DOHH2 (cell line): Measurements from ENCODE around the gene KIRREL3.

Experiments used
- H3F3A ChIP-seq: fragments of 200-600 bp; sonication (generic), shearing (Covaris generic); 2 replicates; pipeline ENCODE4 v1.6.0; 2016; ENCODE audit warnings: antibody characterized with exemption, mild to moderate bottlenecking; ENCODE audit not compliant: control insufficient read depth, insufficient read depth
- H3K27ac ChIP-seq: fragments of 200-600 bp; sonication (generic); 2 replicates; pipeline ENCODE4 v1.5.1; 2014; ENCODE audit warnings: low read depth, mild to moderate bottlenecking, low read length, moderate library complexity
- H3K27me3 ChIP-seq: fragments of 200-600 bp; sonication (generic); 2 replicates; pipeline ENCODE4 v1.6.1; 2014; ENCODE audit warnings: mild to moderate bottlenecking, low read length, mixed read lengths; ENCODE audit not compliant: control insufficient read depth
- H3K36me3 ChIP-seq: fragments of 200-600 bp; sonication (generic); 2 replicates; pipeline ENCODE4 v1.6.1; 2014; ENCODE audit warnings: mild to moderate bottlenecking, low read length, moderate library complexity, mixed read lengths; ENCODE audit not compliant: control insufficient read depth
- H3K4me1 ChIP-seq: fragments of 200-600 bp; sonication (generic); 2 replicates; pipeline ENCODE4 v1.6.1; 2014; ENCODE audit warnings: mild to moderate bottlenecking, low read length, mixed read lengths; ENCODE audit not compliant: control insufficient read depth
- H3K4me2 ChIP-seq: fragments of 200-600 bp; sonication (generic); 2 replicates; pipeline ENCODE4 v1.6.0; 2014; ENCODE audit warnings: mild to moderate bottlenecking, low read length, moderate library complexity
- H3K4me3 ChIP-seq: fragments of 200-600 bp; sonication (generic); 2 replicates; pipeline ENCODE4 v1.5.1; 2014; ENCODE audit warnings: mild to moderate bottlenecking, low read length, mixed read lengths
- H3K79me2 ChIP-seq: fragments of 200-600 bp; sonication (generic); 2 replicates; pipeline ENCODE4 v1.6.1; 2014; ENCODE audit warnings: mild to moderate bottlenecking, low read length, mixed read lengths; ENCODE audit not compliant: control insufficient read depth
- H3K9me2 ChIP-seq: fragments of 200-600 bp; sonication (generic); replicated peaks from 2 replicates; pipeline ENCODE4 v1.6.1; 2014; ENCODE audit warnings: mild to moderate bottlenecking, low read length, mixed read lengths; ENCODE audit not compliant: control insufficient read depth
- H3K9me3 ChIP-seq: fragments of 200-600 bp; sonication (generic); 2 replicates; pipeline ENCODE4 v1.6.1; 2014; ENCODE audit warnings: antibody characterized with exemption, low read length, mixed read lengths; ENCODE audit not compliant: control insufficient read depth, insufficient read depth
- H4K20me1 ChIP-seq: fragments of 200-600 bp; sonication (generic); 2 replicates; pipeline ENCODE4 v1.6.0; 2014; ENCODE audit warnings: low read depth, mild to moderate bottlenecking, antibody characterized with exemption, low read length, moderate library complexity; ENCODE audit not compliant: control insufficient read depth, insufficient read depth
- CTCF ChIP-seq: fragments of 200-600 bp; sonication (generic); IDR thresholded peaks from one replicate; pipeline ENCODE4 v1.5.1; 2014; ENCODE audit warnings: antibody characterized with exemption, mild to moderate bottlenecking, low read depth, low read length; ENCODE audit not compliant: poor library complexity, severe bottlenecking
- EZH2phosphoT487 ChIP-seq: fragments of 200-600 bp; sonication (generic); IDR thresholded peaks from 2 replicates; pipeline ENCODE4 v1.6.1; 2017; ENCODE audit warnings: borderline replicate concordance, mild to moderate bottlenecking, antibody characterized with exemption, low read length, moderate library complexity, mixed read lengths

Gene KIRREL3

GRCh38 chr11:126403022-126403581, 597.5 kb downstream of the KIRREL3 start:
- H3K9me2 ChIP-seq, result no peaks in the 10 kb centered on the region
- H3K36me3 ChIP-seq, result no peaks in the 10 kb centered on the region
- no peaks in the 10 kb centered on the region for H3F3A ChIP-seq
- no peaks in the 10 kb centered on the region for H3K9me3 ChIP-seq
- TF ChIP-seq EZH2phosphoT487, result no peak
- no peak for TF ChIP-seq CTCF
- H4K20me1 ChIP-seq, result peaks cover 3% of the 10 kb centered on the region; the same call in 1 of the 2 replicates
- no peak overlapping the region for H3K27ac ChIP-seq
- no peaks in the 10 kb centered on the region for H3K4me1 ChIP-seq
- H3K27me3 ChIP-seq, result no peaks in the 10 kb centered on the region
- H3K4me2 ChIP-seq, result no peak overlapping the region
- H3K4me3 ChIP-seq, result no peak overlapping the region
- H3K79me2 ChIP-seq, result no peaks in the 10 kb centered on the region

- Histone ChIP-seq H3K9me3 (no peaks in the 10 kb centered on the region), H3K27ac (no peak overlapping the region), H3K9me2 (no peaks in the 10 kb centered on the region), H3K4me2 (no peak overlapping the region), H3K79me2 (no peaks in the 10 kb centered on the region), H3F3A (no peaks in the 10 kb centered on the region), H3K27me3 (no peaks in the 10 kb centered on the region), H3K36me3 (no peaks in the 10 kb centered on the region), H4K20me1 (peaks cover 3% of the 10 kb centered on the region; the same call in 1 of the 2 replicates), H3K4me3 (no peak overlapping the region), H3K4me1 (no peaks in the 10 kb centered on the region)
- TF ChIP-seq CTCF (no peak), EZH2phosphoT487 (no peak)
These were observed 600.1 kb downstream of the KIRREL3 start for GRCh38 chr11:126400479-126400878.

- H3K9me3 ChIP-seq, result no peaks in the 10 kb centered on the region
- no peaks in the 10 kb centered on the region for H3K27me3 ChIP-seq
- peaks cover 3% of the 10 kb centered on the region; the same call in 1 of the 2 replicates for H4K20me1 ChIP-seq
- H3K79me2 ChIP-seq, result no peaks in the 10 kb centered on the region
- H3F3A ChIP-seq, result no peaks in the 10 kb centered on the region
- H3K9me2 ChIP-seq, result no peaks in the 10 kb centered on the region
- no peak overlapping the region for H3K4me3 ChIP-seq
- no peak for TF ChIP-seq CTCF
- TF ChIP-seq EZH2phosphoT487, result no peak
- no peak overlapping the region for H3K4me2 ChIP-seq
- H3K36me3 ChIP-seq, result no peaks in the 10 kb centered on the region
- no peak overlapping the region for H3K27ac ChIP-seq
- no peaks in the 10 kb centered on the region for H3K4me1 ChIP-seq
These were observed 600.6 kb downstream of the KIRREL3 start for GRCh38 chr11:126400019-126400418.
